ENCODE results near the gene C2orf92.
A peak's percentile ranks its signal among the peaks of the same experiment; 100 is the strongest.

Gene C2orf92

GRCh38 chr2:97747285-97747684, 77.8 kb downstream of the C2orf92 start:
- DNase-seq: no peak
- no peak overlapping the region for H3K4me2 ChIP-seq (ENCODE audit: insufficient read depth, low read length)
- H3K4me3 ChIP-seq (ENCODE audit: low read depth in 1 of 2, low read length in 2 of 2): no peak overlapping the region
- no peaks in the 10 kb centered on the region for H4K20me1 ChIP-seq (ENCODE audit: insufficient read depth, low read length)
- no peaks in the 10 kb centered on the region for H3K27me3 ChIP-seq (ENCODE audit: insufficient read depth, low read length, poor library complexity)
- no peaks in the 10 kb centered on the region for H3K4me1 ChIP-seq (ENCODE audit: insufficient read depth, low read length)
- no peak overlapping the region for H3K9ac ChIP-seq (ENCODE audit: low read depth, low read length)
- no peaks in the 10 kb centered on the region for H3K9me3 ChIP-seq (ENCODE audit: insufficient read depth, low read length, severe bottlenecking)
- ATAC-seq (ENCODE audit: insufficient read depth, low read depth): no peak
- H3K27ac ChIP-seq (ENCODE audit: low read length): no peak overlapping the region
- no peak overlapping the region for H2AFZ ChIP-seq (ENCODE audit: low read depth, low read length)
- no peaks in the 10 kb centered on the region for H3K79me2 ChIP-seq (ENCODE audit: insufficient read depth, low read length)
- TF ChIP-seq CTCF (IDR thresholded peaks at IDR 0.05; ENCODE audit: borderline replicate concordance, extremely low read depth, low read length, poor library complexity, severe bottlenecking) (no peak), EZH2 (IDR thresholded peaks at IDR 0.05; ENCODE audit: borderline replicate concordance, low read depth, low read length, severe bottlenecking) (no peak)
- no peaks in the 10 kb centered on the region for H3K36me3 ChIP-seq (ENCODE audit: insufficient read depth, low read length)

- TF ChIP-seq CTCF (IDR thresholded peaks at IDR 0.05; ENCODE audit: borderline replicate concordance, extremely low read depth, low read length, poor library complexity, severe bottlenecking): no peak
- no peak for TF ChIP-seq EZH2 (IDR thresholded peaks at IDR 0.05; ENCODE audit: borderline replicate concordance, low read depth, low read length, severe bottlenecking)
- no peaks in the 10 kb centered on the region for H3K9me3 ChIP-seq (ENCODE audit: insufficient read depth, low read length, severe bottlenecking)
- no peaks in the 10 kb centered on the region for H4K20me1 ChIP-seq (ENCODE audit: insufficient read depth, low read length)
- H3K27ac ChIP-seq (ENCODE audit: low read length): no peak overlapping the region
- H3K4me1 ChIP-seq (ENCODE audit: insufficient read depth, low read length): no peaks in the 10 kb centered on the region
- no peak overlapping the region for H3K4me3 ChIP-seq (ENCODE audit: low read depth in 1 of 2, low read length in 2 of 2)
- no peak for DNase-seq
- no peaks in the 10 kb centered on the region for H3K36me3 ChIP-seq (ENCODE audit: insufficient read depth, low read length)
- no peaks in the 10 kb centered on the region for H3K27me3 ChIP-seq (ENCODE audit: insufficient read depth, low read length, poor library complexity)
- no peaks in the 10 kb centered on the region for H3K79me2 ChIP-seq (ENCODE audit: insufficient read depth, low read length)
- no peak for ATAC-seq (ENCODE audit: insufficient read depth, low read depth)
- no peak overlapping the region for H2AFZ ChIP-seq (ENCODE audit: low read depth, low read length)
- H3K4me2 ChIP-seq (ENCODE audit: insufficient read depth, low read length): no peak overlapping the region
- H3K9ac ChIP-seq (ENCODE audit: low read depth, low read length): no peak overlapping the region
These were observed 78.2 kb downstream of the C2orf92 start for GRCh38 chr2:97747716-97748115.

- Histone ChIP-seq H3K36me3 (ENCODE audit: insufficient read depth, low read length) (peaks cover 1% of the 10 kb centered on the region; the same call in 1 of the 2 replicates), H3K4me1 (ENCODE audit: insufficient read depth, low read length) (no peaks in the 10 kb centered on the region), H3K9me3 (ENCODE audit: insufficient read depth, low read length, severe bottlenecking) (no peaks in the 10 kb centered on the region), H3K9ac (ENCODE audit: low read depth, low read length) (no peak overlapping the region), H3K79me2 (ENCODE audit: insufficient read depth, low read length) (no peaks in the 10 kb centered on the region), H3K27ac (ENCODE audit: low read length) (no peak overlapping the region), H2AFZ (ENCODE audit: low read depth, low read length) (no peak overlapping the region), H3K4me2 (ENCODE audit: insufficient read depth, low read length) (no peak overlapping the region), H3K27me3 (ENCODE audit: insufficient read depth, low read length, poor library complexity) (no peaks in the 10 kb centered on the region), H4K20me1 (ENCODE audit: insufficient read depth, low read length) (no peaks in the 10 kb centered on the region), H3K4me3 (ENCODE audit: low read depth in 1 of 2, low read length in 2 of 2) (no peak overlapping the region)
- ATAC-seq (ENCODE audit: insufficient read depth, low read depth): no peak
- no peak for DNase-seq
- TF ChIP-seq CTCF (IDR thresholded peaks at IDR 0.05; ENCODE audit: borderline replicate concordance, extremely low read depth, low read length, poor library complexity, severe bottlenecking): no peak
- TF ChIP-seq EZH2 (IDR thresholded peaks at IDR 0.05; ENCODE audit: borderline replicate concordance, low read depth, low read length, severe bottlenecking): no peak
These were observed 80.1 kb downstream of the C2orf92 start for GRCh38 chr2:97749581-97749980.

GRCh38 chr2:97750017-97750416, 80.5 kb downstream of the C2orf92 start:
- Histone ChIP-seq H3K4me2 (ENCODE audit: insufficient read depth, low read length) (no peak overlapping the region), H4K20me1 (ENCODE audit: insufficient read depth, low read length) (no peaks in the 10 kb centered on the region), H3K27me3 (ENCODE audit: insufficient read depth, low read length, poor library complexity) (no peaks in the 10 kb centered on the region), H3K9ac (ENCODE audit: low read depth, low read length) (no peak overlapping the region), H3K27ac (ENCODE audit: low read length) (no peak overlapping the region), H3K36me3 (ENCODE audit: insufficient read depth, low read length) (peaks cover 4% of the 10 kb centered on the region; the same call in 1 of the 2 replicates), H2AFZ (ENCODE audit: low read depth, low read length) (no peak overlapping the region), H3K4me1 (ENCODE audit: insufficient read depth, low read length) (no peaks in the 10 kb centered on the region), H3K9me3 (ENCODE audit: insufficient read depth, low read length, severe bottlenecking) (no peaks in the 10 kb centered on the region), H3K4me3 (ENCODE audit: low read depth in 1 of 2, low read length in 2 of 2) (no peak overlapping the region), H3K79me2 (ENCODE audit: insufficient read depth, low read length) (no peaks in the 10 kb centered on the region)
- DNase-seq (no peak), ATAC-seq (ENCODE audit: insufficient read depth, low read depth) (no peak)
- TF ChIP-seq CTCF (IDR thresholded peaks at IDR 0.05; ENCODE audit: borderline replicate concordance, extremely low read depth, low read length, poor library complexity, severe bottlenecking) (peak; percentile 4), EZH2 (IDR thresholded peaks at IDR 0.05; ENCODE audit: borderline replicate concordance, low read depth, low read length, severe bottlenecking) (no peak)

All from DND-41 (cell line).